CD4-positive, alpha-beta T cell treated with Interleukin-2 at 100 ng/mL for 4 hours (primary cell): ENCODE data around the gene UBE2J2.

ENCODE experiments used
- DNase-seq: peaks from one replicate; pipeline ENCODE4 v3.0.0-alpha.2; 2020; ENCODE audit warnings: low spot score

Gene UBE2J2

GRCh38 chr1:1295154-1295923, 21.7 kb upstream of the UBE2J2 start:
- DNase-seq = no peak

- DNase-seq = no peak
Measured at GRCh38 chr1:1294250-1294890, 20.7 kb upstream of the UBE2J2 start.

GRCh38 chr1:1293263-1294249, 19.9 kb upstream of the UBE2J2 start:
- DNase-seq = no peak

GRCh38 chr1:1292851-1293250, 19.2 kb upstream of the UBE2J2 start:
- DNase-seq = no peak

GRCh38 chr1:1292442-1292779, 18.8 kb upstream of the UBE2J2 start:
- no peak for DNase-seq

GRCh38 chr1:1291548-1292441, 18.1 kb upstream of the UBE2J2 start:
- peak; percentile 74 for DNase-seq

- DNase-seq = no peak
Measured at GRCh38 chr1:1291023-1291528, 17.4 kb upstream of the UBE2J2 start.

GRCh38 chr1:1290238-1290731, 16.6 kb upstream of the UBE2J2 start:
- peak; percentile 74 for DNase-seq

GRCh38 chr1:1287288-1288110, 13.8 kb upstream of the UBE2J2 start:
- no peak for DNase-seq

- DNase-seq = no peak
Measured at GRCh38 chr1:1286313-1287261, 12.9 kb upstream of the UBE2J2 start.

GRCh38 chr1:1285611-1286311, 12.1 kb upstream of the UBE2J2 start:
- DNase-seq = no peak

GRCh38 chr1:1285102-1285571, 11.5 kb upstream of the UBE2J2 start:
- no peak for DNase-seq

- no peak for DNase-seq
Measured at GRCh38 chr1:1284221-1285101, 10.8 kb upstream of the UBE2J2 start.

GRCh38 chr1:1283821-1284220, 10.2 kb upstream of the UBE2J2 start:
- no peak for DNase-seq

- no peak for DNase-seq
Measured at GRCh38 chr1:1282998-1283397, 9.3 kb upstream of the UBE2J2 start.

GRCh38 chr1:1281533-1282321, 8.1 kb upstream of the UBE2J2 start:
- no peak for DNase-seq
